Hepatocyte (in vitro differentiated cells): Measurements from ENCODE around the gene ERCC2. TPM values are rescaled to one million over a fixed set of nuclear protein-coding genes. Genes with fewer than 3 reads are reported as not detected.

Experiments used
- DNase-seq: peaks from one replicate; pipeline ENCODE4 v3.0.0-alpha.2; 2016; ENCODE audit warnings: low spot score
- H2AFZ ChIP-seq: fragments of 200-600 bp; sonication (generic); 2 replicates; pipeline ENCODE4 v1.6.0; 2016; ENCODE audit warnings: antibody characterized with exemption, mild to moderate bottlenecking
- H3K27ac ChIP-seq: fragments of 200-600 bp; sonication (generic); 2 replicates; pipeline ENCODE4 v1.5.1; 2016; ENCODE audit warnings: mild to moderate bottlenecking
- H3K27me3 ChIP-seq: fragments of 200-600 bp; sonication (generic); 2 replicates; pipeline ENCODE4 v1.6.1; 2016
- H3K36me3 ChIP-seq: fragments of 200-600 bp; sonication (generic); replicated peaks from 2 replicates; pipeline ENCODE4 v1.5.1; 2016; ENCODE audit warnings: low read depth; ENCODE audit not compliant: insufficient read depth
- H3K4me1 ChIP-seq: fragments of 200-600 bp; sonication (generic); 2 replicates; pipeline ENCODE4 v1.5.1; 2016; ENCODE audit warnings: mild to moderate bottlenecking, moderate library complexity; ENCODE audit not compliant: insufficient read depth
- H3K4me2 ChIP-seq: fragments of 200-600 bp; sonication (generic); 2 replicates; pipeline ENCODE4 v1.6.0; 2016
- H3K4me3 ChIP-seq: fragments of 200-600 bp; sonication (generic); 2 replicates; pipeline ENCODE4 v1.5.1; 2016; ENCODE audit warnings: mild to moderate bottlenecking
- H3K79me2 ChIP-seq: fragments of 200-600 bp; sonication (generic); 2 replicates; pipeline ENCODE4 v1.6.0; 2017; ENCODE audit warnings: mild to moderate bottlenecking
- H3K9me2 ChIP-seq: fragments of 200-600 bp; sonication (generic); replicated peaks from 2 replicates; pipeline ENCODE4 v1.6.0; 2017; ENCODE audit warnings: mild to moderate bottlenecking; ENCODE audit not compliant: insufficient read depth
- H3K9me3 ChIP-seq: fragments of 200-600 bp; sonication (generic); 2 replicates; pipeline ENCODE4 v1.5.1; 2016; ENCODE audit warnings: low read depth, mild to moderate bottlenecking
- H4K20me1 ChIP-seq: fragments of 200-600 bp; sonication (generic); 2 replicates; pipeline ENCODE4 v1.6.0; 2016; ENCODE audit warnings: mild to moderate bottlenecking; ENCODE audit not compliant: insufficient read depth, poor library complexity, severe bottlenecking
- EZH2 ChIP-seq: fragments of 200-600 bp; sonication (generic); IDR thresholded peaks from 2 replicates; pipeline ENCODE4 v1.6.1; 2016; ENCODE audit warnings: antibody characterized with exemption, mild to moderate bottlenecking, borderline replicate concordance
- EZH2phosphoT487 ChIP-seq: fragments of 200-600 bp; sonication (generic); IDR thresholded peaks from one replicate; pipeline ENCODE4 v1.6.1; 2018; ENCODE audit warnings: antibody characterized with exemption, mild to moderate bottlenecking, low read depth, moderate library complexity; ENCODE audit not compliant: unreplicated experiment, severe bottlenecking
- WGBS: methylation state at CpG from one replicate; pipeline ENCODE4 v1.1.6; 2016; ENCODE audit warnings: low lambda C conversion rate; ENCODE audit errors: missing lambda C conversion rate; 5-methylcytosine and 5-hydroxymethylcytosine counted together
- polyA plus RNA-seq: library from polyadenylated mRNA; unstranded; fragments of >200 nt; fragmentation: Nextera tagmentation; extraction: Ambion mirVana; gene quantifications from 2 replicates; pipeline ENCODE4 v1.2.1, GENCODE V29; 2016
- total RNA-seq: library from RNA; depleted of rRNA; stranded (reverse); fragments of >200 nt; gene quantifications from 2 replicates; pipeline ENCODE4 v1.2.3, GENCODE V29; 2014
- TF ChIP-seq, protein P1 (sequence below): fragments of 200-600 bp; sonication (generic); IDR thresholded peaks from 2 replicates; pipeline ENCODE4 v1.5.1; 2016; ENCODE audit warnings: antibody characterized with exemption, mild to moderate bottlenecking; ENCODE audit not compliant: poor library complexity

Gene ERCC2
- total and polyA plus RNA-seq, 2 experiments from 2014 or later = 7.1 to 13.9 TPM

- H3K36me3 ChIP-seq = no peaks in the 10 kb centered on the region
- no peak for TF ChIP-seq EZH2phosphoT487
- TF ChIP-seq EZH2 = no peak
- TF ChIP-seq, protein P1, sequence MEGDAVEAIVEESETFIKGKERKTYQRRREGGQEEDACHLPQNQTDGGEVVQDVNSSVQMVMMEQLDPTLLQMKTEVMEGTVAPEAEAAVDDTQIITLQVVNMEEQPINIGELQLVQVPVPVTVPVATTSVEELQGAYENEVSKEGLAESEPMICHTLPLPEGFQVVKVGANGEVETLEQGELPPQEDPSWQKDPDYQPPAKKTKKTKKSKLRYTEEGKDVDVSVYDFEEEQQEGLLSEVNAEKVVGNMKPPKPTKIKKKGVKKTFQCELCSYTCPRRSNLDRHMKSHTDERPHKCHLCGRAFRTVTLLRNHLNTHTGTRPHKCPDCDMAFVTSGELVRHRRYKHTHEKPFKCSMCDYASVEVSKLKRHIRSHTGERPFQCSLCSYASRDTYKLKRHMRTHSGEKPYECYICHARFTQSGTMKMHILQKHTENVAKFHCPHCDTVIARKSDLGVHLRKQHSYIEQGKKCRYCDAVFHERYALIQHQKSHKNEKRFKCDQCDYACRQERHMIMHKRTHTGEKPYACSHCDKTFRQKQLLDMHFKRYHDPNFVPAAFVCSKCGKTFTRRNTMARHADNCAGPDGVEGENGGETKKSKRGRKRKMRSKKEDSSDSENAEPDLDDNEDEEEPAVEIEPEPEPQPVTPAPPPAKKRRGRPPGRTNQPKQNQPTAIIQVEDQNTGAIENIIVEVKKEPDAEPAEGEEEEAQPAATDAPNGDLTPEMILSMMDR = no peak
- no peaks in the 10 kb centered on the region for H3K9me2 ChIP-seq
- no peaks in the 10 kb centered on the region for H3K4me1 ChIP-seq
- no peak overlapping the region for H3K4me3 ChIP-seq
- H3K79me2 ChIP-seq = no peaks in the 10 kb centered on the region
- peaks cover 18% of the 10 kb centered on the region for H3K27me3 ChIP-seq
- H3K4me2 ChIP-seq = no peak overlapping the region
- no peak overlapping the region for H2AFZ ChIP-seq
- no peak overlapping the region for H3K27ac ChIP-seq
- no peaks in the 10 kb centered on the region for H4K20me1 ChIP-seq
- H3K9me3 ChIP-seq = no peaks in the 10 kb centered on the region
- 99% methylated on average over 14 of the region's 29 CpGs for WGBS
- no peak for DNase-seq
Observed at GRCh38 chr19:45382426-45382825, 12.1 kb upstream of the ERCC2 start.

GRCh38 chr19:45380107-45380506, 9.7 kb upstream of the ERCC2 start:
- Histone ChIP-seq H3K4me2 (no peak overlapping the region), H3K9me3 (no peaks in the 10 kb centered on the region), H3K27ac (no peak overlapping the region), H3K36me3 (no peaks in the 10 kb centered on the region), H4K20me1 (no peaks in the 10 kb centered on the region), H2AFZ (no peak overlapping the region), H3K27me3 (peaks cover 3% of the 10 kb centered on the region), H3K4me3 (no peak overlapping the region), H3K79me2 (no peaks in the 10 kb centered on the region), H3K4me1 (no peaks in the 10 kb centered on the region), H3K9me2 (no peaks in the 10 kb centered on the region)
- DNase-seq = no peak
- TF ChIP-seq, protein P1 = no peak
- no peak for TF ChIP-seq EZH2
- TF ChIP-seq EZH2phosphoT487 = no peak
- 91% methylated on average over 1 of the region's 1 CpG for WGBS

DNA sequence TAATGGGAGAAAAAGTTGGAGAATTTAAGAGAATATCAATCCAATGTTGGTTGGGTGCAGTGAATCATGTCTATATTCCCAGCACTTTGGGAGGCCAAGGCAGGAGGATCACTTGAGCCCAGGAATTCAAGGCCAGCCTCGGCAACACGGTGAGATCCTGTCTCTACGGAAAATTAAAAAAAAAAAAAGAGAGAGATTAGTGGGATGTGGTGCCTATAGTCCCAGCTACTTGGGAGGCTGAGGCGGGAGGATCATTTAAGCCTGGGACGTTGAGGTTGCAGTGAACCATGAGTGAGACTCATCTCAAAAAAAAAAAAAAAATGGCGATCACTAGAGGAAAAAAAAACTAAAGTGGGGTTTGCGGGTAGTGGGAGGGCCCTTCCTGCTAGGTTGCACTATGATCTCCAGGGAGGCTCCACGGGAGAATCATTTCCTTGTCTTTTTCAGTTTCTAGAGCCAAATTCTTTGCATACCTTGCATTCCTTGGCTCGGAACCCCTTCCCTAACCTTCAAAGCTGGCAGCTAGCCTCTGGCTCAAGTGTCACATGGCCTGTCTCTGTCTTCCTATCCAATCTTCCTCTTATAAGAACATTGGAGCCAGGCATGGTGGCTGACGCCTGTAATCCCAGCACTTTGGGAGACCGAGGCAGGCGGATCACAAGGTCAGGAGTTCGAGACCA, 5.8 kb upstream of the ERCC2 start:
- no peaks in the 10 kb centered on the region for H3K9me3 ChIP-seq
- no peaks in the 10 kb centered on the region for H3K4me1 ChIP-seq
- WGBS = 53% methylated on average over 13 of the region's 13 CpGs
- H3K27ac ChIP-seq = no peak overlapping the region
- H4K20me1 ChIP-seq = no peaks in the 10 kb centered on the region
- H2AFZ ChIP-seq = no peak overlapping the region
- no peaks in the 10 kb centered on the region for H3K9me2 ChIP-seq
- TF ChIP-seq EZH2 = no peak
- TF ChIP-seq, protein P1 = no peak
- TF ChIP-seq EZH2phosphoT487 = no peak
- no peaks in the 10 kb centered on the region for H3K36me3 ChIP-seq
- H3K4me2 ChIP-seq = no peak overlapping the region
- DNase-seq = peak; percentile 38
- H3K27me3 ChIP-seq = no peaks in the 10 kb centered on the region
- no peak overlapping the region for H3K4me3 ChIP-seq
- no peaks in the 10 kb centered on the region for H3K79me2 ChIP-seq
